Lower leg skin (tissue), 4 donors: ENCODE results near the gene WDR6. TPM values are rescaled to one million over a fixed set of nuclear protein-coding genes. Genes with fewer than 3 reads are reported as not detected.

ENCODE experiments used
- DNase-seq, 2 donors: peaks; one replicate each; pipeline ENCODE4 v3.0.0-alpha.2; 2019; ENCODE audit warnings: low spot score in 2 of 2
- H3K4me3 ChIP-seq: fragments of 200-600 bp; sonication (generic); 2 replicates; pipeline ENCODE4 v1.5.1; 2017; ENCODE audit warnings: mild to moderate bottlenecking, low read depth; ENCODE audit not compliant: poor library complexity, severe bottlenecking
- CTCF ChIP-seq, 3 donors: fragments of 450-650 bp; IDR thresholded peaks; one replicate each; pipeline ENCODE4 v1.5.1; 2016; ENCODE audit warnings: antibody characterized with exemption in 3 of 3, mild to moderate bottlenecking in 3 of 3, moderate library complexity in 2 of 3
- POLR2A ChIP-seq, 2 donors: fragments of 450-650 bp; IDR thresholded peaks; one replicate each; pipeline ENCODE4 v1.6.1; 2016 to 2017; ENCODE audit warnings: antibody characterized with exemption in 2 of 2, mild to moderate bottlenecking in 1 of 2, moderate library complexity in 1 of 2
- WGBS, 2 donors: methylation state at CpG; one replicate each; pipeline ENCODE4 v1.1.5; 2018; 5-methylcytosine and 5-hydroxymethylcytosine counted together
- intact Hi-C: fragments of 100-400 bp; cut with DNase I; formaldehyde crosslinking; loops from one replicate; pipeline ENCODE4 v1.15.0; 2023; ENCODE audit warnings: low total_unique reads
- total RNA-seq, 4 donors: library from RNA; depleted of rRNA; stranded (reverse); fragments of >200 nt; gene quantifications; one replicate each; pipeline ENCODE4 v1.1.0, GENCODE V29; 2016

WDR6 gene
- total RNA-seq, 4 donors from 2014 or later: 39.5 to 86.9 (median 49.8) TPM

- intact Hi-C loops: no loop called here
- no peak for DNase-seq
- 71 to 74% methylated on average over 6 of the region's 6 CpGs for WGBS, 2 donors
- H3K4me3 ChIP-seq: no peak overlapping the region
- TF ChIP-seq POLR2A (IDR thresholded peaks at IDR 0.05) (no peak), CTCF (IDR thresholded peaks at IDR 0.05) (no peak)
These were observed 8.6 kb downstream of the WDR6 start for GRCh38 chr3:49015765-49016164.

- no peak overlapping the region for H3K4me3 ChIP-seq
- no peak for DNase-seq
- TF ChIP-seq POLR2A (IDR thresholded peaks at IDR 0.05): no peak
- TF ChIP-seq CTCF (IDR thresholded peaks at IDR 0.05): no peak
- WGBS, 2 donors: 92 to 93% methylated on average over 5 to 6 of the region's 6 CpGs
- intact Hi-C loops: no loop called here
These were observed 9.4 kb downstream of the WDR6 start for GRCh38 chr3:49016414-49017228.

DNA sequence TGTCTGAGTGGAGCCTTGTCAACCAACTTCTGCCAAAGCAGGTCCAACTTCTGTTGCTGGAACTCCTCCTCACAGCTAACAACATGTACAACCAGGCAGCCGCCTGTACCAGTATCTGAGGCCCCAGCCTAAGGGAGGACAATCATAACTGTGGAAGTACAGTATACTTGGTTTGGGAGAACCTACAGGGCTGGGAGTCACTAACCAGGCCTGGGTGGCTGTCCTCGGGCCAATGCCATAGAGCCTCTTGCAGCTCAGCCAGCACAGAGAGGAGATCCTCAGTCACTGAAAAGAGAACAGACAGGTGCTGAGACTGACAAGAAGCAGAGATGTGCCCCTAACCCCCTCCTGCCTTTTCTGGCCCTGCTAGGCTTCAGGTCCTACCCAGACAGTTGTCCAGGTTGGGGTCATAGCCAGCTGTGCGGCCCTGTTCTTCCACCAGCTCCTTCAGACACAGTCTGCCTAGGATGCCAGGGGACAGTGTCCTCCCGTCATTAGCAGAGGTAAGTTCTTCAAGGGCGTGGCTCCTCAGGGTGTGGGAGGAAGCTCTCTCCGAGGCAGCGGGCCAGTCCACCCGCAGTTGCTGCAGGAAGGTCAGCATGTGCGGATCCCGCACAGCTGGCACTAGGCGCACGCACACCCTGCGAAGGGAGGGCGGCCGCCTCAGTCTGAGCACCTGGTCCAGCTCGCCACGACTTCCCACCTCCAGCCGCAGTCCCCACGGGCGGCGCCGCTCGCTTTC, 10.2 kb downstream of the WDR6 start:
- DNase-seq: peak in 1 of 2 donors; percentile 88
- 5 to 45% methylated on average over 4 to 23 of the region's 23 CpGs for WGBS, 2 donors
- intact Hi-C loops: no loop called here
- peak overlapping the region; percentile 50 for H3K4me3 ChIP-seq
- TF ChIP-seq CTCF (IDR thresholded peaks at IDR 0.05) (no peak), POLR2A (IDR thresholded peaks at IDR 0.05) (no peak)

DNA sequence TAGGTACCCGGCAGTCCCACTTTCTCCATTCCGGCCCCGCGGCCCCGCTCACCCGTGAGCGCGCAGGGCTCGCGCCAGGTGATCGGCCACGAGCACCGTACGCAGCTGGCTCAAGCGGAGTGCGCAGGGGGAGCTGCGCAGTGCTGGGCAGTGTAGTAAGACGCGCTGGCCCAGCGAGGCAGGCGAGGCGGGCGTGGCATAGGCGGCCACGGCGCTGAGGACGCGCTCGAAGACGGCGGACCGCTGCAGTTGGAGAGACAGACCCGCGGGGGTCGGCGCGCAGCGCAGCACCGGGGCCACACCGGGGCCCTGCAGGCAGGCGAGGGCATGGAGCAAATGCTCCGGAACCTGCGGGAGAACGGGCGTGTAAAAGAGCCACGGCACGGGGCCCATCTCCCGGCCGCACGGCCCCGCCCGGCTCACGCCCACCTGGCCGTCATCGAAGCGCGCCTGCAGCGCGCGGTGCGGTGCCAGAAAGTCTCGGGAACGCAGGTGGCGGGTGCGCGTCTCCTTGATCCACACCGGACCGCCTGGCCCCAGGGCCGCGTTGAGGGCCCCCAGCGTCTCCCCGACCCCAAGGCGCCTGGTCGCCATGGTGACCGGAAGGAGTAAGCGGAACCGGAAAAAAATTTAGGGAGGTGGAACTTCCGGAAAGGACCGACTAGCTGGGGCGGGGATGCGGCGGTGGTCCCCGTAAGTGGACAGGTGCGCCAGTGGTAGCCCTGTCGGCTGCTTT, 10.9 kb downstream of the WDR6 start, which contains the start of gene DALRD3:
Gene DALRD3 (minus strand): TSS at position 610 of the 736 bp plus-strand sequence. CDS start 16 bp downstream, at position 594.
- peak within 1 kb of the TSS; percentile 50 for H3K4me3 ChIP-seq
- WGBS, 2 donors: 0% methylated on average over 54 to 81 of the region's 85 CpGs
- DNase-seq: peak in 1 of 2 donors; percentile 91
- intact Hi-C loops: no loop called here
- TF ChIP-seq CTCF (IDR thresholded peaks at IDR 0.05) (no peak), POLR2A (IDR thresholded peaks at IDR 0.05) (peak in 1 of 2 donors; percentile 37)

GRCh38 chr3:49018707-49019006, 11.5 kb downstream of the WDR6 start:
- peak overlapping the region; percentile 50 for H3K4me3 ChIP-seq
- intact Hi-C loops: no loop called here
- no peak for TF ChIP-seq POLR2A (IDR thresholded peaks at IDR 0.05)
- 1% methylated on average over 18 of the region's 18 CpGs for WGBS, 2 donors
- DNase-seq: no peak

DNA sequence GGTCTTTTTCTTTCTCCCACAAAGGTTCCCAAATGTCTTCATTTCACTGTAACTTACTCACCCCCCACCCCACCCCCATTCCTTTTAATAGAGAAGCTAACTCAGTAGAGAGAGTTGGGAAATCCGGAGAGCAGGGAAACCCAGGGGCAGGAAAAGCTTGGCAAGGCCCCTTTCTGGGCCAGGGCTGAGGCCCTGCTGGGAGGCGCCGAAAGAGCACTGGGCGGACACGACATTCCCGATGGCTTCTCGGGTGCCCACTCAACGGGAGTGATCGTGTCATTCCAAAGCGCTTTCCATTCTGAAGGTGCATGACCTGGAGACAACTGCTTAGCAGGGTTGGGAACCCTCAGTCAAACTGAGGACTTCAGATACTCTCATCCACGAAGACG, 12.7 kb downstream of the WDR6 start:
- H3K4me3 ChIP-seq: no peak overlapping the region
- 37 to 40% methylated on average over 12 of the region's 12 CpGs for WGBS, 2 donors
- DNase-seq: no peak
- intact Hi-C loops: no loop called here
- no peak for TF ChIP-seq CTCF (IDR thresholded peaks at IDR 0.05)
